HepG2 (cell line): ENCODE results near the gene POLR1G. TPM values are rescaled to one million over a fixed set of nuclear protein-coding genes. Genes with fewer than 3 reads are reported as not detected.

Source experiments
- ATAC-seq: fragments of 200-7000 bp; cut with Tn5 transposase; 3 replicates; pipeline ENCODE4 v1.9.1; 2020; ENCODE audit warnings: mild to moderate bottlenecking, moderate library complexity
- BruUV-seq: library from RNA; stranded (reverse); fragments of 400-500 nt; replicated peaks from 2 replicates; lab custom pipeline; 2021; lab: Mats Ljungman, UMichigan
- CTCF ChIA-PET: fragments of 300-600 bp; formaldehyde crosslinking; extraction: SDS; loops from one replicate; lab custom pipeline; 2021; ENCODE audit warnings: low total read pairs, inconsistent platforms, low intra/inter-chr PET ratio; lab: Yijun Ruan, JAX
- POLR2A ChIA-PET: fragments of 350-600 bp; sonication (Branson Sonifier 250); formaldehyde crosslinking; loops from one replicate; lab custom pipeline; 2020; ENCODE audit warnings: antibody characterized with exemption, inconsistent platforms; lab: Yijun Ruan, JAX
- DNase-seq: peaks from one replicate; pipeline ENCODE4 v3.0.0-alpha.2; 2015; ENCODE audit warnings: low spot score
- FAIRE-seq: peaks from 3 replicates; lab custom pipeline; 2011; peaks lifted over from hg19 to GRCh38; lab: Jason Lieb, UNC
- H2AFZ ChIP-seq: one replicate; pipeline ENCODE4 v1.6.1; 2011; ENCODE audit warnings: low read length, inconsistent platforms
- H3K27ac ChIP-seq: fragments of 300-600 bp; 3 replicates; pipeline ENCODE4 v1.8.0; 2011; ENCODE audit warnings: mixed run types, mild to moderate bottlenecking, mixed read lengths, low read length, inconsistent platforms; ENCODE audit not compliant: insufficient read depth; ENCODE audit errors: extremely low read length
- H3K27me3 ChIP-seq, 2 experiments: fragments of 200-600 bp in 1 of 2; 2 replicates in 1 of 2; 3 replicates in 1 of 2; pipeline versions ENCODE4 v1.6.0 to v1.8.0; 2011; ENCODE audit warnings: low read length in 2 of 2, mild to moderate bottlenecking in 2 of 2, moderate library complexity in 2 of 2, inconsistent platforms in 1 of 2; ENCODE audit not compliant: insufficient read depth in 2 of 2, control insufficient read depth in 1 of 2
- H3K36me3 ChIP-seq, 2 experiments: fragments of 200-600 bp in 1 of 2; replicated peaks in 1 of 2; 2 replicates in 1 of 2; 3 replicates in 1 of 2; pipeline versions ENCODE4 v1.5.1 to v1.8.0; 2011; ENCODE audit warnings: low read length in 2 of 2, inconsistent platforms in 1 of 2; ENCODE audit not compliant: insufficient read depth in 2 of 2, control insufficient read depth in 1 of 2
- H3K4me1 ChIP-seq: 2 replicates; pipeline ENCODE4 v1.5.1; 2012; ENCODE audit warnings: low read length, inconsistent platforms; ENCODE audit not compliant: insufficient read depth
- H3K4me2 ChIP-seq: 2 replicates; pipeline ENCODE4 v1.6.0; 2011; ENCODE audit warnings: low read depth, low read length, inconsistent platforms
- H3K4me3 ChIP-seq, 3 experiments: fragments of 200-600 bp in 1 of 3; sonication (generic), shearing (Covaris generic) in 1 of 3; replicated peaks in 1 of 3; 2 replicates each; pipeline ENCODE4 v1.5.1; 2011 to 2016; ENCODE audit warnings: low read length in 3 of 3, inconsistent platforms in 2 of 3, low read depth in 2 of 3, mild to moderate bottlenecking in 2 of 3, control low read depth in 1 of 3, mixed read lengths in 1 of 3; ENCODE audit not compliant: insufficient read depth in 1 of 3
- H3K79me2 ChIP-seq: one replicate; pipeline ENCODE4 v1.6.1; 2011; ENCODE audit warnings: low read length, inconsistent platforms; ENCODE audit not compliant: insufficient read depth
- H3K9ac ChIP-seq: 2 replicates; pipeline ENCODE4 v1.6.0; 2011; ENCODE audit warnings: mild to moderate bottlenecking, low read depth, low read length, inconsistent platforms; ENCODE audit not compliant: insufficient read depth
- H3K9me3 ChIP-seq: 2 replicates; pipeline ENCODE4 v1.5.1; 2012; ENCODE audit warnings: mild to moderate bottlenecking, low read length
- H4K20me1 ChIP-seq: 2 replicates; pipeline ENCODE4 v1.6.0; 2011; ENCODE audit warnings: inconsistent platforms, mild to moderate bottlenecking, low read length, moderate library complexity; ENCODE audit not compliant: insufficient read depth
- CC2D1A ChIP-seq: sonication (generic); formaldehyde crosslinking; IDR thresholded peaks from 2 replicates; pipeline ENCODE4 v1.8.1; 2023; ENCODE audit warnings: mild to moderate bottlenecking, missing genetic modification reagents
- CENPT ChIP-seq: sonication (generic); formaldehyde crosslinking; IDR thresholded peaks from 2 replicates; pipeline ENCODE4 v1.8.0; 2022; ENCODE audit warnings: low read depth, mild to moderate bottlenecking, moderate library complexity, missing genetic modification reagents
- MAF1 ChIP-seq: sonication (generic); formaldehyde crosslinking; IDR thresholded peaks from 2 replicates; pipeline ENCODE4 v1.5.0; 2020; ENCODE audit warnings: missing genetic modification reagents, borderline replicate concordance
- RFX1 ChIP-seq: fragments of 450-650 bp; IDR thresholded peaks from 2 replicates; pipeline ENCODE4 v1.6.1; 2017
- SYNCRIP ChIP-seq: fragments of 200-400 bp; formaldehyde crosslinking; IDR thresholded peaks from 2 replicates; pipeline ENCODE4 v1.6.1; 2018; ENCODE audit warnings: mild to moderate bottlenecking, low read depth, low read length; ENCODE audit not compliant: insufficient read depth
- ZBTB43 ChIP-seq: sonication (generic); formaldehyde crosslinking; conservative IDR thresholded peaks from 2 replicates; pipeline ENCODE4 v1.4.0; 2020; ENCODE audit warnings: missing genetic modification reagents
- ZNF234 ChIP-seq: sonication (generic); formaldehyde crosslinking; conservative IDR thresholded peaks from 2 replicates; pipeline ENCODE4 v1.5.1; 2020; ENCODE audit warnings: mild to moderate bottlenecking, missing genetic modification reagents
- ZNF350 ChIP-seq: sonication (generic); formaldehyde crosslinking; IDR thresholded peaks from 2 replicates; pipeline ENCODE4 v1.4.0; 2020; ENCODE audit warnings: mild to moderate bottlenecking, low read depth, missing genetic modification reagents, borderline replicate concordance
- ZNF431 ChIP-seq: sonication (generic); formaldehyde crosslinking; IDR thresholded peaks from 2 replicates; pipeline ENCODE4 v1.9.0; 2022; ENCODE audit warnings: missing genetic modification reagents, low read depth, mild to moderate bottlenecking, borderline replicate concordance
- ZNF441 ChIP-seq: sonication (generic); formaldehyde crosslinking; IDR thresholded peaks from 2 replicates; pipeline ENCODE4 v1.7.0; 2021; ENCODE audit warnings: missing genetic modification reagents, borderline replicate concordance
- WGBS: methylation state at CpG from one replicate; pipeline ENCODE4 v1.1.6; 2017; ENCODE audit warnings: low lambda C conversion rate; 5-methylcytosine and 5-hydroxymethylcytosine counted together
- in situ Hi-C: cut with HindIII; loops from 2 replicates; pipeline ENCODE4 v1.10.0; 2017; ENCODE audit warnings: low pct_unique_long_range_greater_than_20kb; ENCODE audit not compliant: extremely low pct_ligation_motif_present
- intact Hi-C: fragments of 100-400 bp; cut with micrococcal nuclease; formaldehyde crosslinking; loops from one replicate; pipeline ENCODE4 v1.10.0; 2022; ENCODE audit not compliant: unreplicated experiment
- polyA plus RNA-seq, 8 experiments: library from polyadenylated mRNA; depleted of rRNA in 3 of 8; stranded (reverse) in 7 of 8; unstranded in 1 of 8; fragments of >200 nt; fragmentation: Illumina TruSeq in 4 of 8; extraction: Trizol in 4 of 8; gene quantifications; 2 replicates each; pipeline versions ENCODE4 v1.2.1 to v1.2.3, GENCODE V29; 2011 to 2016; ENCODE audit warnings: low read depth in 4 of 8, missing spikeins in 1 of 8, mixed read lengths in 1 of 8; ENCODE audit not compliant: insufficient read depth in 1 of 8
- total RNA-seq, 5 experiments: library from RNA; depleted of rRNA; stranded (reverse); fragments of >200 nt; fragmentation: Illumina TruSeq; extraction: Trizol; gene quantifications; 2 replicates each; pipeline ENCODE4 v1.2.3, GENCODE V29; 2016; ENCODE audit warnings: low read depth in 1 of 5
- TF ChIP-seq, protein P1 (sequence below): IDR thresholded peaks from 2 replicates; pipeline ENCODE4 v1.6.1; 2012; ENCODE audit warnings: inconsistent platforms
- TF ChIP-seq, protein P2 (sequence below): sonication (generic); formaldehyde crosslinking; IDR thresholded peaks from 2 replicates; pipeline ENCODE4 v1.5.0; 2020; ENCODE audit warnings: missing genetic modification reagents, mild to moderate bottlenecking, borderline replicate concordance

The POLR1G gene
- total and polyA plus RNA-seq, 2 of the 13 experiments (the other 11 are each of a cell fraction or from before 2014, with no cell fraction given) = 3.5 to 20.8 TPM

- H3K36me3 ChIP-seq = peaks cover 7 to 23% of the 10 kb centered on the region in 2 experiments; a peak in 3 of 5 replicates
- peaks cover 14% of the 10 kb centered on the region for H3K4me1 ChIP-seq
- no TSS peak for BruUV-seq
- intact Hi-C loops = no loop called here
- H4K20me1 ChIP-seq = no peaks in the 10 kb centered on the region
- ChIA-PET CTCF (no interaction called here), POLR2A (no interaction called here)
- H3K27me3 ChIP-seq = no peaks in the 10 kb centered on the region; a peak in 1 of 5 replicates
- ATAC-seq (no peak), DNase-seq (no peak), FAIRE-seq (no peak)
- WGBS = 96% methylated on average over 9 of the region's 9 CpGs
- H3K4me3 ChIP-seq = no peak overlapping the region
- H3K9ac ChIP-seq = no peak overlapping the region
- H3K9me3 ChIP-seq = no peaks in the 10 kb centered on the region
- H3K79me2 ChIP-seq = peaks cover 9% of the 10 kb centered on the region
- no peak overlapping the region for H2AFZ ChIP-seq
- in situ Hi-C loops = no loop called here
- no peak overlapping the region for H3K27ac ChIP-seq
- H3K4me2 ChIP-seq = no peak overlapping the region
- no peak for TF ChIP-seq SYNCRIP
- TF ChIP-seq, protein P1, sequence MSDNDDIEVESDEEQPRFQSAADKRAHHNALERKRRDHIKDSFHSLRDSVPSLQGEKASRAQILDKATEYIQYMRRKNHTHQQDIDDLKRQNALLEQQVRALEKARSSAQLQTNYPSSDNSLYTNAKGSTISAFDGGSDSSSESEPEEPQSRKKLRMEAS = no peak
- no peak for TF ChIP-seq ZNF234 (CRISPR knock-in tag)
- no peak for TF ChIP-seq ZBTB43 (CRISPR knock-in tag)
- no peak for TF ChIP-seq RFX1
- no peak for TF ChIP-seq ZNF350 (CRISPR knock-in tag)
- no peak for TF ChIP-seq CC2D1A (CRISPR knock-in tag)
- TF ChIP-seq MAF1 (CRISPR knock-in tag) = no peak
- no peak for TF ChIP-seq ZNF441 (CRISPR knock-in tag)
- no peak for TF ChIP-seq ZNF431 (CRISPR knock-in tag)
- TF ChIP-seq, protein P2, sequence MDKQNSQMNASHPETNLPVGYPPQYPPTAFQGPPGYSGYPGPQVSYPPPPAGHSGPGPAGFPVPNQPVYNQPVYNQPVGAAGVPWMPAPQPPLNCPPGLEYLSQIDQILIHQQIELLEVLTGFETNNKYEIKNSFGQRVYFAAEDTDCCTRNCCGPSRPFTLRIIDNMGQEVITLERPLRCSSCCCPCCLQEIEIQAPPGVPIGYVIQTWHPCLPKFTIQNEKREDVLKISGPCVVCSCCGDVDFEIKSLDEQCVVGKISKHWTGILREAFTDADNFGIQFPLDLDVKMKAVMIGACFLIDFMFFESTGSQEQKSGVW (CRISPR knock-in tag) = no peak
- TF ChIP-seq CENPT (CRISPR knock-in tag) = no peak
Measured at GRCh38 chr19:45418802-45419201, 12.4 kb downstream of the POLR1G start.
